ENCODE data around the gene LINC01488. TPM values are rescaled to one million over a fixed set of nuclear protein-coding genes. Genes with fewer than 3 reads are reported as not detected.

Gene LINC01488
- polyA plus RNA-seq, 1 donor = not detected

GRCh38 chr11:69510471-69511357 is 29.3 kb downstream of the LINC01488 start:
- DNase-seq = no peak

GRCh38 chr11:69511358-69512055 is 30.0 kb downstream of the LINC01488 start:
- DNase-seq = no peak

GRCh38 chr11:69512136-69512535 is 30.7 kb downstream of the LINC01488 start:
- no peak for DNase-seq

GRCh38 chr11:69512790-69513189 is 31.3 kb downstream of the LINC01488 start:
- DNase-seq = no peak

- DNase-seq = no peak
Measured at GRCh38 chr11:69513196-69513595, 31.7 kb downstream of the LINC01488 start.

- no peak for DNase-seq
Measured at GRCh38 chr11:69513663-69514224, 32.3 kb downstream of the LINC01488 start.

GRCh38 chr11:69514771-69515170 is 33.3 kb downstream of the LINC01488 start:
- no peak for DNase-seq

- no peak for DNase-seq
Measured at GRCh38 chr11:69515271-69516245, 34.1 kb downstream of the LINC01488 start.

- DNase-seq = no peak
Measured at GRCh38 chr11:69516526-69516925, 35.1 kb downstream of the LINC01488 start.

GRCh38 chr11:69518081-69518950 is 36.9 kb downstream of the LINC01488 start:
- no peak for DNase-seq

- no peak for DNase-seq
Measured at GRCh38 chr11:69520186-69520916, 38.9 kb downstream of the LINC01488 start.

- DNase-seq = no peak
Measured at GRCh38 chr11:69521457-69521856, 40.0 kb downstream of the LINC01488 start.

- no peak for DNase-seq
Measured at GRCh38 chr11:69523453-69523852, 42.0 kb downstream of the LINC01488 start.

- DNase-seq = no peak
Measured at GRCh38 chr11:69524291-69524882, 42.9 kb downstream of the LINC01488 start.

- no peak for DNase-seq
Measured at GRCh38 chr11:69524991-69525411, 43.5 kb downstream of the LINC01488 start.

GRCh38 chr11:69525516-69526452 is 44.3 kb downstream of the LINC01488 start:
- DNase-seq = no peak

GRCh38 chr11:69526453-69526810 is 45.0 kb downstream of the LINC01488 start:
- no peak for DNase-seq

GRCh38 chr11:69529001-69529400 is 47.5 kb downstream of the LINC01488 start:
- DNase-seq = no peak

Measured in left kidney (tissue), 2 donors.